Measurements from ENCODE around the gene CD300LG.
"Not testable (repeated sequence)": the region's sequence is repeated elsewhere in the genome, so short reads cannot be mapped to it uniquely, and the experiment has no call there.

The CD300LG gene, protein sequence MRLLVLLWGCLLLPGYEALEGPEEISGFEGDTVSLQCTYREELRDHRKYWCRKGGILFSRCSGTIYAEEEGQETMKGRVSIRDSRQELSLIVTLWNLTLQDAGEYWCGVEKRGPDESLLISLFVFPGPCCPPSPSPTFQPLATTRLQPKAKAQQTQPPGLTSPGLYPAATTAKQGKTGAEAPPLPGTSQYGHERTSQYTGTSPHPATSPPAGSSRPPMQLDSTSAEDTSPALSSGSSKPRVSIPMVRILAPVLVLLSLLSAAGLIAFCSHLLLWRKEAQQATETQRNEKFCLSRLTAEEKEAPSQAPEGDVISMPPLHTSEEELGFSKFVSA

DNA sequence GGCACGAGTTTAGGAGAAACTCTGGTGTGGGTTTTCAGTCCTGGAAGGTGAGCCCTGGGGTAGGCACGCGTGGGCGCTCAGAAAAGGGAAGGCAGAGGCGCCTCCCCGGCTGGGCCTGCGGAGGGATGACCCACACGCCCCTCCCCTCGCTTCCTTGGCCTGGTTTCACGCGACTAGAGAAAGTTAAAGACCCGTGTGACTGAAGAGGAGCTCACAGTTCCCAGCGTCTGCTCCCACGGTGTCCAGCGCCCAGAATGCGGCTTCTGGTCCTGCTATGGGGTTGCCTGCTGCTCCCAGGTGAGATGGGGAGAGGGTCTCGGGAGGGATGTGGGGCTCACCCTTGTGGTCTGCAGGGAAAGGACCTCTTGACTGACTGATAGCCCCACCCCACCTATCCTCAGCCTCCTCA is at the start of gene CD300LG:
Gene CD300LG (plus strand): TSS at position 214 of the 409 bp plus-strand sequence. CDS start 41 bp downstream, at position 255.
- H3K4me3 ChIP-seq (ENCODE audit: low read depth, low read length), result no peak within 1 kb of the TSS
- no peaks in the 10 kb centered on the region for H3K36me3 ChIP-seq (replicated peaks)
- no peak within 1 kb of the TSS for H3K27ac ChIP-seq
- TF ChIP-seq, protein P1, sequence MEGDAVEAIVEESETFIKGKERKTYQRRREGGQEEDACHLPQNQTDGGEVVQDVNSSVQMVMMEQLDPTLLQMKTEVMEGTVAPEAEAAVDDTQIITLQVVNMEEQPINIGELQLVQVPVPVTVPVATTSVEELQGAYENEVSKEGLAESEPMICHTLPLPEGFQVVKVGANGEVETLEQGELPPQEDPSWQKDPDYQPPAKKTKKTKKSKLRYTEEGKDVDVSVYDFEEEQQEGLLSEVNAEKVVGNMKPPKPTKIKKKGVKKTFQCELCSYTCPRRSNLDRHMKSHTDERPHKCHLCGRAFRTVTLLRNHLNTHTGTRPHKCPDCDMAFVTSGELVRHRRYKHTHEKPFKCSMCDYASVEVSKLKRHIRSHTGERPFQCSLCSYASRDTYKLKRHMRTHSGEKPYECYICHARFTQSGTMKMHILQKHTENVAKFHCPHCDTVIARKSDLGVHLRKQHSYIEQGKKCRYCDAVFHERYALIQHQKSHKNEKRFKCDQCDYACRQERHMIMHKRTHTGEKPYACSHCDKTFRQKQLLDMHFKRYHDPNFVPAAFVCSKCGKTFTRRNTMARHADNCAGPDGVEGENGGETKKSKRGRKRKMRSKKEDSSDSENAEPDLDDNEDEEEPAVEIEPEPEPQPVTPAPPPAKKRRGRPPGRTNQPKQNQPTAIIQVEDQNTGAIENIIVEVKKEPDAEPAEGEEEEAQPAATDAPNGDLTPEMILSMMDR (IDR thresholded peaks at IDR 0.05; ENCODE audit: low read depth, low read length, missing control alignments), result no peak
- H3K27me3 ChIP-seq (replicated peaks), result peaks cover 2% of the 10 kb centered on the region
- in situ Hi-C loops (cut with HindIII; ENCODE audit: low pct_ligation_motif_present, low sequenced_read_pairs), result no loop called here
- DNase-seq, result no peak

DNA sequence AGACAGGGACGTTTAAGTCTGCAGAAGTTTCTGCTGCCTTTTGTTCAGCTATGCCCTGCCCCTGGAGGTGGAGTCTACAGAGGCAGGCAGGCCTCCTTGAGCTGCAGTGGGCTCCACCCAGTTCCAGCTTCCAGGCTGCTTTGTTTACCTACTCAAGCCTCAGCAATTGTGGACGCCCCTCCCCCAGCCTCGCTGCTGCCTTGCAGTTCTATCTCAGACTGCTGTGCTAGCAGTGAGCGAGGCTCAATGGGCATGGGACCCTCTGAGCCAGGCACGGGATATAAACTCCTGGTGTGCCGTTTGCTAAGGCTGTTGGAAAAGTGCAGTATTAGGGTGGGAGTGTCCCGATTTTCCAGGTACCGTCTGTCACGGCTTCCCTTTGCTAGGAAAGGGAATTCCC is 49.0 kb upstream of the CD300LG start:
- in situ Hi-C loops (cut with HindIII; ENCODE audit: low pct_ligation_motif_present, low sequenced_read_pairs); H3K36me3 ChIP-seq (replicated peaks); H3K4me3 ChIP-seq (ENCODE audit: low read depth, low read length); H3K27ac ChIP-seq; DNase-seq; H3K27me3 ChIP-seq (replicated peaks): not testable (repeated sequence)

DNA sequence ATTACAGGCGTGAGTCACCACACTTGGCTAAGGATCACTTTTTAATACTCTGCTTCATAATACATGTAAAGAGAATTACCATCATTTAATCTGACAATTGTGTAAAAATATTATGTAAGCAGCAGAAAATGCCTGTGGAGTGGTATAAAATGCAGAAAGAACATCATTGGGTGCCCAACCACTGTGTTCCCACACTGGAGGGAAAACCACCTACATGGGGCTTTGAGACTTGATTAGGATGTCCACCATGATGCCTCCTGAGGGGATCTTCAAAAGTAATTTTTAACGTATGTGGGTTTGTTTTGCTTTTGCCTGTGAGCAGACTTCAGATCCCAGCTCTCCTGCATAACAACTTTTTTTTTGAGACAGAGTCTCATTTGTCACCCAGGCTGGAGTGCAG is 47.9 kb upstream of the CD300LG start:
- TF ChIP-seq, protein P1 (IDR thresholded peaks at IDR 0.05; ENCODE audit: low read depth, low read length, missing control alignments), result no peak
- no peaks in the 10 kb centered on the region for H3K27me3 ChIP-seq (replicated peaks)
- in situ Hi-C loops (cut with HindIII; ENCODE audit: low pct_ligation_motif_present, low sequenced_read_pairs), result no loop called here
- H3K4me3 ChIP-seq (ENCODE audit: low read depth, low read length), result no peak overlapping the region
- DNase-seq, result no peak
- H3K36me3 ChIP-seq (replicated peaks), result peaks cover 3% of the 10 kb centered on the region
- H3K27ac ChIP-seq, result no peak overlapping the region

DNA sequence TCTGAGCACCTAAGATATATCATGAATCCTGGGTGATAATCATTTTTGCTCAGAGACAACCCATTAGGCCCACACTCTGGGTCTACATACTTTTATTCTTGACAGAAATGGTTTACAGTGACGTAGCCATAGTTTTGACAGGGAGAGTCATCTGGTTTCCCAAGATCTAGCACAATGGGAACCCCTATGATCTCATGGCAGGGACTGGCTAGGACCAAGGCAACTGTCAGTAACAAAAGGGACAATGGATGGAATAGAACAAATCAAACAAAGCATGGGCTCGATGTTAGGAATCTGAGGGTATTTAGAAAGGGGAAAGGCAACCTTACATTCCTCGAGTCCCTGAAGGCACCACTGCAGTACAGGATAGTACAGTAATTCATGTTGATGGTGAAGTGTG is 46.2 kb upstream of the CD300LG start:
- H3K36me3 ChIP-seq (replicated peaks), result peaks cover 3% of the 10 kb centered on the region
- TF ChIP-seq, protein P1 (IDR thresholded peaks at IDR 0.05; ENCODE audit: low read depth, low read length, missing control alignments), result no peak
- H3K27ac ChIP-seq, result no peak overlapping the region
- no peaks in the 10 kb centered on the region for H3K27me3 ChIP-seq (replicated peaks)
- no peak for DNase-seq
- no peak overlapping the region for H3K4me3 ChIP-seq (ENCODE audit: low read depth, low read length)
- in situ Hi-C loops (cut with HindIII; ENCODE audit: low pct_ligation_motif_present, low sequenced_read_pairs), result no loop called here

DNA sequence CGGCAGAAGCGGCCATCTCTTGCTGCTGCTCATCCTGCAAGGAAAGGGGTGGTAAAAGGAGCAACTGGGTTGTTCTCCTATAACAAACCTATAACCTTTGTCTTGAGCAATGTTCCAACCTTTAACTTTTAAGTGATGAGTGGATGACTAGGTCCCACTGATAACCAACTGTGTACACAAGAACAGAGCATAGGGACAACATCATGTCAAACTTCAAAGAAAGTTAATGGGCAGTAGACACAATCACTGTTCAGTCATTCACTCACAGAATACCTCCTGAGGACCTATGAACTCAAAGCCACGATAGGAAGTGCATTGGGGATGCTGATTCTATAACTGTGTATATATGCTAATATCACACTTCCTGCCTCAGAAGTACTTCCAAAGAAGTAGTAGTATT is 45.1 kb upstream of the CD300LG start:
- H3K27ac ChIP-seq, result no peak overlapping the region
- H3K36me3 ChIP-seq (replicated peaks), result peaks cover 3% of the 10 kb centered on the region
- TF ChIP-seq, protein P1 (IDR thresholded peaks at IDR 0.05; ENCODE audit: low read depth, low read length, missing control alignments), result no peak
- H3K27me3 ChIP-seq (replicated peaks), result no peaks in the 10 kb centered on the region
- no peak overlapping the region for H3K4me3 ChIP-seq (ENCODE audit: low read depth, low read length)
- no peak for DNase-seq
- in situ Hi-C loops (cut with HindIII; ENCODE audit: low pct_ligation_motif_present, low sequenced_read_pairs), result no loop called here

DNA sequence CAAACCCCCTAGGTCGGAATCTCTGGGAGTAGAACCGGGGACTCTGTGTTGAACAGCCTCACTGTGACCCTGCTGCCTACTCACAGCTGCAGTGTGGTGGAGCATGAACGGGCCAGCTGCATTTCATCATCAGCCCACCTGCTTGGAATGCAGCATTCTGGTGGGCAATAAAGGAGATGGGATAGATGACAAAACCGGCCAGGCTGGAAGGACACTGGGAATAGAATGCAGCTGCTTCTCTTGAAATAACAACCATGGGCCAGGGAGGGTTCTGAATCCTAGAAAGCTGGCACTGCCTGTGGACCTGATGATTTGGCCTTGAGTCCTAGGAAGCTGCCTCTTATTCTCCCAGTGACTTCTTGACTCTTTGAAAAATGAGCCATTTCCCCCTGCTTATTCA is 43.2 kb upstream of the CD300LG start:
- H3K36me3 ChIP-seq (replicated peaks), result peaks cover 9% of the 10 kb centered on the region
- TF ChIP-seq, protein P1 (IDR thresholded peaks at IDR 0.05; ENCODE audit: low read depth, low read length, missing control alignments), result no peak
- in situ Hi-C loops (cut with HindIII; ENCODE audit: low pct_ligation_motif_present, low sequenced_read_pairs), result no loop called here
- no peak for DNase-seq
- H3K27ac ChIP-seq, result no peak overlapping the region
- no peak overlapping the region for H3K4me3 ChIP-seq (ENCODE audit: low read depth, low read length)
- H3K27me3 ChIP-seq (replicated peaks), result no peaks in the 10 kb centered on the region
